IMR-90 (cell line): ENCODE data around the gene HMG20A. TPM values are rescaled to one million over a fixed set of nuclear protein-coding genes. Genes with fewer than 3 reads are reported as not detected.
A peak's percentile ranks its signal among the peaks of the same experiment; 100 is the strongest.

Source experiments
- ATAC-seq: fragments of 200-7000 bp; cut with Tn5 transposase; 2 replicates; pipeline ENCODE4 v1.9.1; 2020; ENCODE audit warnings: low read depth, mild to moderate bottlenecking, moderate library complexity
- BruUV-seq: library from RNA; stranded (reverse); fragments of 400-500 nt; replicated peaks from 2 replicates; lab custom pipeline; 2021; lab: Mats Ljungman, UMichigan
- CTCF ChIA-PET: fragments of 300-600 bp; formaldehyde crosslinking; extraction: SDS; loops from one replicate; lab custom pipeline; 2021; ENCODE audit warnings: antibody characterized with exemption; lab: Yijun Ruan, JAX
- POLR2A ChIA-PET: fragments of 300-600 bp; sonication (Branson Sonifier 250); formaldehyde crosslinking; loops from one replicate; lab custom pipeline; 2022; ENCODE audit warnings: antibody characterized with exemption; ENCODE audit not compliant: unreplicated experiment; lab: Charles Lee
- DNase-seq: peaks from one replicate; pipeline ENCODE4 v3.0.0; 2013
- H2AFZ ChIP-seq: replicated peaks from 2 replicates; pipeline ENCODE3; 2013; ENCODE audit warnings: low read length, mild to moderate bottlenecking; ENCODE audit not compliant: poor library complexity
- H2AK5ac ChIP-seq: 2 replicates; pipeline ENCODE4 v1.6.1; 2013; ENCODE audit warnings: low read depth, low read length, inconsistent platforms
- H2AK9ac ChIP-seq: replicated peaks from 2 replicates; pipeline ENCODE3; 2013; ENCODE audit warnings: mild to moderate bottlenecking, low read depth, low read length, moderate library complexity; ENCODE audit not compliant: poor library complexity
- H2BK120ac ChIP-seq: 2 replicates; pipeline ENCODE4 v1.6.1; 2013; ENCODE audit warnings: low read depth, low read length, inconsistent platforms
- H2BK15ac ChIP-seq: 3 replicates; pipeline ENCODE4 v1.6.1; 2013; ENCODE audit warnings: low read depth, low read length, inconsistent platforms
- H2BK20ac ChIP-seq: 2 replicates; pipeline ENCODE4 v1.6.1; 2013; ENCODE audit warnings: low read depth, mild to moderate bottlenecking, inconsistent platforms, low read length, moderate library complexity
- H2BK5ac ChIP-seq: 2 replicates; pipeline ENCODE4 v1.6.1; 2013; ENCODE audit warnings: mild to moderate bottlenecking, low read depth, low read length, inconsistent platforms; ENCODE audit not compliant: poor library complexity, severe bottlenecking
- H3K14ac ChIP-seq: replicated peaks from 2 replicates; pipeline ENCODE4 v1.6.1; 2013; ENCODE audit warnings: low read depth, low read length, inconsistent platforms
- H3K18ac ChIP-seq: 2 replicates; pipeline ENCODE4 v1.6.1; 2013; ENCODE audit warnings: low read depth, low read length, control low read depth
- H3K23ac ChIP-seq: 2 replicates; pipeline ENCODE4 v1.6.1; 2013; ENCODE audit warnings: low read depth, low read length, inconsistent platforms
- H3K27ac ChIP-seq: 2 replicates; pipeline ENCODE4 v1.5.1; 2013; ENCODE audit warnings: mild to moderate bottlenecking, control low read depth, low read length; ENCODE audit not compliant: insufficient read depth
- H3K27me3 ChIP-seq: 2 replicates; pipeline ENCODE4 v1.6.1; 2013; ENCODE audit warnings: low read length; ENCODE audit not compliant: control insufficient read depth, insufficient read depth
- H3K36me3 ChIP-seq: 2 replicates; pipeline ENCODE4 v1.6.1; 2013; ENCODE audit warnings: low read length, mixed read lengths; ENCODE audit not compliant: control insufficient read depth, insufficient read depth
- H3K4ac ChIP-seq: 2 replicates; pipeline ENCODE4 v1.6.1; 2013; ENCODE audit warnings: low read depth, low read length, inconsistent platforms
- H3K4me1 ChIP-seq: 2 replicates; pipeline ENCODE4 v1.6.1; 2013; ENCODE audit warnings: low read length, mixed read lengths; ENCODE audit not compliant: control insufficient read depth, insufficient read depth
- H3K4me2 ChIP-seq: 2 replicates; pipeline ENCODE4 v1.6.1; 2013; ENCODE audit warnings: low read depth, mild to moderate bottlenecking, control low read depth, low read length, moderate library complexity
- H3K4me3 ChIP-seq: 2 replicates; pipeline ENCODE4 v1.5.1; 2013; ENCODE audit warnings: low read depth, mild to moderate bottlenecking, control low read depth, low read length, moderate library complexity; ENCODE audit not compliant: insufficient read depth
- H3K56ac ChIP-seq: 2 replicates; pipeline ENCODE4 v1.6.1; 2013; ENCODE audit warnings: low read length, inconsistent platforms; ENCODE audit not compliant: insufficient read depth; ENCODE audit errors: extremely low read depth
- H3K79me1 ChIP-seq, 2 experiments: 2 replicates each; pipeline ENCODE4 v1.6.1; 2013; ENCODE audit warnings: low read length in 2 of 2, inconsistent platforms in 1 of 2, low read depth in 1 of 2
- H3K9ac ChIP-seq: 2 replicates; pipeline ENCODE4 v1.6.1; 2013; ENCODE audit warnings: low read depth, low read length, control low read depth
- H3K9me1 ChIP-seq: 2 replicates; pipeline ENCODE4 v1.6.1; 2013; ENCODE audit warnings: low read length, inconsistent platforms; ENCODE audit not compliant: insufficient read depth
- H3K9me3 ChIP-seq: 2 replicates; pipeline ENCODE4 v1.6.1; 2013; ENCODE audit warnings: low read length; ENCODE audit not compliant: control insufficient read depth, insufficient read depth
- H4K20me1 ChIP-seq: 2 replicates; pipeline ENCODE4 v1.6.1; 2013; ENCODE audit warnings: low read length, inconsistent platforms; ENCODE audit not compliant: insufficient read depth
- H4K5ac ChIP-seq: 2 replicates; pipeline ENCODE4 v1.6.1; 2013; ENCODE audit warnings: mild to moderate bottlenecking, low read depth, low read length, control low read depth
- H4K8ac ChIP-seq, 2 experiments: 2 replicates each; pipeline ENCODE4 v1.6.1; 2013; ENCODE audit warnings: low read depth in 2 of 2, low read length in 2 of 2, control low read depth in 1 of 2, inconsistent platforms in 1 of 2
- H4K91ac ChIP-seq: 2 replicates; pipeline ENCODE4 v1.6.1; 2013; ENCODE audit warnings: low read depth, low read length, inconsistent platforms; ENCODE audit not compliant: insufficient read depth
- CTCF ChIP-seq: conservative IDR thresholded peaks from 2 replicates; pipeline ENCODE4 v1.5.1; 2012; ENCODE audit warnings: mild to moderate bottlenecking, low read depth, low read length, improper control_type of control experiment
- FOS ChIP-seq: fragments of 150-350 bp; IDR thresholded peaks from 2 replicates; pipeline ENCODE4 v1.6.1; 2016; ENCODE audit warnings: low read depth, low read length
- MAFK ChIP-seq: IDR thresholded peaks from 2 replicates; pipeline ENCODE4 v1.6.1; 2012; ENCODE audit warnings: low read depth, low read length, improper control_type of control experiment
- NFE2L2 ChIP-seq: fragments of 150-350 bp; IDR thresholded peaks from 2 replicates; pipeline ENCODE4 v1.6.1; 2016; ENCODE audit warnings: low read depth, mild to moderate bottlenecking, low read length
- RAD21 ChIP-seq: IDR thresholded peaks from 2 replicates; pipeline ENCODE4 v1.6.1; 2012; ENCODE audit warnings: low read length, improper control_type of control experiment
- SMC3 ChIP-seq: fragments of 150-350 bp; IDR thresholded peaks from 2 replicates; pipeline ENCODE4 v1.6.1; 2016; ENCODE audit warnings: low read depth, mild to moderate bottlenecking, antibody characterized with exemption, low read length, moderate library complexity
- USF2 ChIP-seq: fragments of 150-350 bp; IDR thresholded peaks from 2 replicates; pipeline ENCODE4 v1.6.1; 2017; ENCODE audit warnings: mild to moderate bottlenecking, antibody characterized with exemption, low read length, low read depth
- dilution Hi-C: fragments of 300-500 bp; cut with HindIII; formaldehyde crosslinking; loops from one replicate; pipeline ENCODE4 v1.14.3; 2018; ENCODE audit warnings: low sequenced_read_pairs; ENCODE audit not compliant: unreplicated experiment
- in situ Hi-C: fragments of 300-500 bp; cut with MboI; formaldehyde crosslinking; loops from 3 replicates; pipeline ENCODE4 v1.14.3; 2019; ENCODE audit warnings: low sequenced_read_pairs, inconsistent platforms, mixed read lengths
- intact Hi-C: fragments of 100-400 bp; cut with micrococcal nuclease; formaldehyde crosslinking; loops from 2 replicates; pipeline ENCODE4 v1.10.0; 2022
- polyA plus RNA-seq, 3 experiments: library from polyadenylated mRNA; depleted of rRNA; stranded (reverse); fragments of >200 nt; gene quantifications; 2 replicates each; pipeline ENCODE4 v1.2.3, GENCODE V29; 2012; ENCODE audit warnings: low replicate concordance in 1 of 3
- total RNA-seq: library from RNA; depleted of rRNA; stranded (reverse); fragments of >200 nt; gene quantifications from 2 replicates; pipeline ENCODE4 v1.2.3, GENCODE V29; 2012

The HMG20A gene
- total and polyA plus RNA-seq, 2 of the 4 experiments (the other 2 are of a cell fraction), result 22.3 to 25.3 TPM

- TF ChIP-seq USF2, result no peak
Observed at GRCh38 chr15:77483425-77484140, 62.9 kb downstream of the HMG20A start (continued).

- H4K20me1 ChIP-seq, result no peaks in the 10 kb centered on the region
- H3K56ac ChIP-seq, result no peak overlapping the region
- H3K4me3 ChIP-seq, result no peak overlapping the region
- in situ Hi-C loops (no loop called here), intact Hi-C loops (loop anchor here (5.0 kb wide), 1 partner anchor 368 kb away; no protein-coding TSS in a partner anchor), dilution Hi-C loops (no loop called here)
- DNase-seq (no peak), ATAC-seq (no peak)
- peaks cover 4 to 14% of the 10 kb centered on the region in 2 experiments; a peak in 2 of 4 replicates for H3K79me1 ChIP-seq
- no peak overlapping the region for H3K23ac ChIP-seq
- H2AK5ac ChIP-seq, result peak overlapping the region; percentile 28; the same call in 1 of the 2 replicates
- POLR2A ChIA-PET, result no interaction called here
- CTCF ChIA-PET, result no interaction called here
- no TSS peak for BruUV-seq
- H3K18ac ChIP-seq, result peak overlapping the region; percentile 20; the same call in 1 of the 2 replicates
- H2BK5ac ChIP-seq, result no peak overlapping the region
- no peak overlapping the region for H2AFZ ChIP-seq
- TF ChIP-seq CTCF (no peak), NFE2L2 (no peak), FOS (no peak), SMC3 (no peak), RAD21 (no peak), MAFK (no peak)
- H4K8ac ChIP-seq, result no peak overlapping the region
- H4K91ac ChIP-seq, result no peak overlapping the region
- H2BK15ac ChIP-seq, result 0 out of 3 replicates have a peak overlapping the region, but pooled peaks have one; percentile 40
- H3K9me1 ChIP-seq, result peaks cover 4% of the 10 kb centered on the region; the same call in 1 of the 2 replicates
- H2BK20ac ChIP-seq, result no peak overlapping the region
- H3K4me2 ChIP-seq, result no peak overlapping the region
- no peak overlapping the region for H2AK9ac ChIP-seq
- H3K4ac ChIP-seq, result no peak overlapping the region; the same call in 1 of the 2 replicates
- no peak overlapping the region for H3K27ac ChIP-seq
- no peaks in the 10 kb centered on the region for H3K9me3 ChIP-seq
- H4K5ac ChIP-seq, result no peak overlapping the region
- H3K4me1 ChIP-seq, result peaks cover 23% of the 10 kb centered on the region
- H3K14ac ChIP-seq, result 0 out of 2 replicates have a peak overlapping the region, but pooled peaks have one; percentile 10
- no peak overlapping the region for H3K9ac ChIP-seq
- no peak overlapping the region for H2BK120ac ChIP-seq
- H3K36me3 ChIP-seq, result peaks cover 8% of the 10 kb centered on the region
- H3K27me3 ChIP-seq, result no peaks in the 10 kb centered on the region
Observed at GRCh38 chr15:77484994-77485393, 64.3 kb downstream of the HMG20A start.
